ENCODE data around the gene GDPD3.
"Not testable (repeated sequence)": the region's sequence is repeated elsewhere in the genome, so short reads cannot be mapped to it uniquely, and the experiment has no call there.

The GDPD3 gene
- 3.8 to 9.6 (median 7.1) reads per million in 4 donors for total RNA-seq

GRCh38 chr16:30113031-30113710, at the start of gene GDPD3:
TSS of gene GDPD3 (minus strand) at chr16:30113537. CDS start at chr16:30113478, 59 bp downstream.
- no peak for DNase-seq

- DNase-seq = no peak
These were observed 43.9 kb upstream of the GDPD3 start for GRCh38 chr16:30157214-30157613.

- DNase-seq = no peak
These were observed 41.9 kb upstream of the GDPD3 start for GRCh38 chr16:30155188-30155587.

- DNase-seq = no peak
These were observed 39.2 kb upstream of the GDPD3 start for GRCh38 chr16:30152517-30152916.

GRCh38 chr16:30151091-30151490, 37.8 kb upstream of the GDPD3 start:
- DNase-seq = no peak

- no peak for DNase-seq
These were observed 36.1 kb upstream of the GDPD3 start for GRCh38 chr16:30149250-30149930.

- DNase-seq = no peak
These were observed 34.6 kb upstream of the GDPD3 start for GRCh38 chr16:30147843-30148510.

GRCh38 chr16:30145657-30146056, 32.3 kb upstream of the GDPD3 start:
- DNase-seq = no peak

GRCh38 chr16:30144917-30145316, 31.6 kb upstream of the GDPD3 start:
- no peak for DNase-seq

- DNase-seq = no peak
These were observed 30.7 kb upstream of the GDPD3 start for GRCh38 chr16:30144017-30144416.

GRCh38 chr16:30143347-30143702, 30.0 kb upstream of the GDPD3 start:
- DNase-seq = no peak

- DNase-seq = peak in 1 of 5 donors; percentile 59
These were observed 29.5 kb upstream of the GDPD3 start for GRCh38 chr16:30142672-30143346.

GRCh38 chr16:30141750-30142149, 28.4 kb upstream of the GDPD3 start:
- DNase-seq = peak in 1 of 5 donors; percentile 8

GRCh38 chr16:30139583-30140481, 26.5 kb upstream of the GDPD3 start:
- no peak for DNase-seq

- no peak for DNase-seq
These were observed 24.6 kb upstream of the GDPD3 start for GRCh38 chr16:30137897-30138296.

GRCh38 chr16:30136971-30137605, 23.8 kb upstream of the GDPD3 start:
- DNase-seq = no peak

GRCh38 chr16:30132591-30132990, 19.3 kb upstream of the GDPD3 start:
- no peak for DNase-seq

GRCh38 chr16:30131869-30132475, 18.6 kb upstream of the GDPD3 start:
- peak in 1 of 5 donors; percentile 10 for DNase-seq

- no peak for DNase-seq
These were observed 14.7 kb upstream of the GDPD3 start for GRCh38 chr16:30127993-30128392.

- not testable (repeated sequence) for DNase-seq
These were observed 12.4 kb upstream of the GDPD3 start for GRCh38 chr16:30125690-30126089.

- DNase-seq = no peak
These were observed 11.6 kb upstream of the GDPD3 start for GRCh38 chr16:30124985-30125379.
